ENCODE measurements around the gene RBM10.

DNA sequence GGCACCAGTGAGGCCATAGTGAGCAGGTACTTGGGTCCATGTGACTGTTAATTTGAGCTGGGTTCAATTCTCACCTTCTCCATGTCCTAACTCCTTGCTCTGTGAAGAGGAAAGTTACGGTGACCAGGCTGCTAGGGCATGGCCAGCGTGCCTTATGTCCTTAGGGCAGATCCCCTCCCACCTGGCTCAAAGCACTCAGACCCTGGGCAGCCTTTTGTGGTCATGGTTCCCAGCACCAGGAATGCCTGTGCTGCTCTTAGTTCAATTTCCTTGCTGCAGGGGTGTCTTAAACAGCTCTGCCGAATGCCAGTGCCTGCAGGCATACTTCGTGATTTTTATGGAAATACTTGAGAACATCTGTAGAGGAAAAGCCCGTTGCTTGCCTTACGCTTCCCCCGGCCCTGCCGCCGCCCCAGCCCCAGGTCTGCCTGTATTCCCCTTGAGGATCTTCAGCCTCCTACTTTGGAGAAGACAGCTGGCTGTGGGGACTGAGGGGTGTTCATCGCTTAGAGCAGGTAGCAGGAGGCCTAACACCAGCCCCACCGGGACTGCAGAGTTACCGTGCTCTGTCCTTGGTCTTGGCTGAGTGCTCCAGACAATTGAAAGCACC lies 70.4 kb downstream of the RBM10 start:
- TF ChIP-seq, protein P1, sequence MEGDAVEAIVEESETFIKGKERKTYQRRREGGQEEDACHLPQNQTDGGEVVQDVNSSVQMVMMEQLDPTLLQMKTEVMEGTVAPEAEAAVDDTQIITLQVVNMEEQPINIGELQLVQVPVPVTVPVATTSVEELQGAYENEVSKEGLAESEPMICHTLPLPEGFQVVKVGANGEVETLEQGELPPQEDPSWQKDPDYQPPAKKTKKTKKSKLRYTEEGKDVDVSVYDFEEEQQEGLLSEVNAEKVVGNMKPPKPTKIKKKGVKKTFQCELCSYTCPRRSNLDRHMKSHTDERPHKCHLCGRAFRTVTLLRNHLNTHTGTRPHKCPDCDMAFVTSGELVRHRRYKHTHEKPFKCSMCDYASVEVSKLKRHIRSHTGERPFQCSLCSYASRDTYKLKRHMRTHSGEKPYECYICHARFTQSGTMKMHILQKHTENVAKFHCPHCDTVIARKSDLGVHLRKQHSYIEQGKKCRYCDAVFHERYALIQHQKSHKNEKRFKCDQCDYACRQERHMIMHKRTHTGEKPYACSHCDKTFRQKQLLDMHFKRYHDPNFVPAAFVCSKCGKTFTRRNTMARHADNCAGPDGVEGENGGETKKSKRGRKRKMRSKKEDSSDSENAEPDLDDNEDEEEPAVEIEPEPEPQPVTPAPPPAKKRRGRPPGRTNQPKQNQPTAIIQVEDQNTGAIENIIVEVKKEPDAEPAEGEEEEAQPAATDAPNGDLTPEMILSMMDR (IDR thresholded peaks at IDR 0.05) = no peak
- TF ChIP-seq POLR2A (IDR thresholded peaks at IDR 0.05) (no peak), EP300 (IDR thresholded peaks at IDR 0.05) (no peak)

Measured in gastroesophageal sphincter (tissue), 3 donors.